Measurements from ENCODE around the gene NMNAT2.

The NMNAT2 gene

DNA sequence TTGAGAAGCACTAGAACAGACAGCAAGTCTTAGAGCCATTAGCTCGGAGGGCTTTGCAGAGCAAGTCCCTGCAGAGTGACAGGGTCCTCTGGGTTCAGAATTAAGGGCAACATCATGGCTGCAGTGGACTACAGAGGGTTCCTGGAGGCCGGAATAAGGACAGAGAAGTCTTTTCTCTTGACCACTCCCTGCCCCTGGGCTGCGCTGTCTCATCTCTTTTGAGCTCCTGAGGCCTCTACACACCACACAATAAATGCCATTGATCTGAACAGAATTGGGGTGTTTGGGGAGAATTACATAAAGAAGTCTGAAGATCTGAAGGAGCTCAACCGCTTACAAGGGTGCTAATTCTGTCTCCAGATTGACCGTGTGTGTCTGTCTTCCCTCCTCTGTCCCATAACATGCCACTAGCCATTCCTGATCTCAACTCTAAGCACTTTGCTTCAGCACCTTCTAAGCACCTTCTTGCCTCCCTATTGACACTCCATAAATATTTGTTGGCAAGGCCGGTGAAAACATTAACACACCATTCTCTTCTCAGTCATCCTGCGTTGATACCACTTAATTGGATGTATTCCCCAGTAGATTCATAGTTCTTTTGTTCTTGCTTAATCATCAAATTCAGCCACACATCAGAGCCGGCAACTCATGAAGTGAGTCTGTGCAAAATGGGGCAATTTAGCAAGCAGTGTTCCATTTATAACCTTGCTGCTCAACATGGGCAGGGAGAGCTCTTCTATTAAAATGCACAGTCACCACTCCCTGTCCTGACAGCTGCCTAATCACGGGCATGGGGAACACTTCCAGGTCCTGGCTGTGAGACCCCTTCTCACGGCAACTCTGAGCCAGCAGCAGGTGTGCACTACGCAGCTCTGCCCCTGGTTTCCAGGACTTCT lies 49.7 kb downstream of the NMNAT2 start:
- no peak for DNase-seq (ENCODE audit: low spot score)
- Mint-ChIP-seq H3K9me3 (no peaks in the 10 kb centered on the region), H3K4me1 (ENCODE audit: low read depth) (no peaks in the 10 kb centered on the region), H3K4me3 (no peak overlapping the region), H3K36me3 (ENCODE audit: low read depth) (no peaks in the 10 kb centered on the region), H3K27me3 (ENCODE audit: low read depth) (peaks cover 9% of the 10 kb centered on the region), H3K27ac (no peak overlapping the region)

DNA sequence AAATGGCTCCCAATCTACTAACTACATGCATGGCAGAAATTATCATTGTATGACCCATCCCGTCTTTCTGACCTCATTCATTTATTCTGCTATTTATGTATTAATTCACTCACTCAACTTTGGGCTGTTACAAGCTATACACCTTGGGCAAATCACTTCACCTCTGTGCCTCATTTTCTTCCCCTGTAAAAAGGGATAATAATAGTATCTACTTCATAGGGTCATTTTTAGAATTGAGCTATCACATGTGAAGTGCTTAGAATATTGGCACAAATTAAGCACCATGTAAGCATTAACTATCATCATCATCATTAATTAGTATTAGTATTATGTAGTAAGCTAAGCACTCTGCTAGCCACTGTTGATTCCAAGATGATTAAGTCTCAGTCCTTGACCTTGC lies 52.1 kb downstream of the NMNAT2 start:
- Mint-ChIP-seq H3K36me3 (ENCODE audit: low read depth) (no peaks in the 10 kb centered on the region), H3K4me1 (ENCODE audit: low read depth) (no peaks in the 10 kb centered on the region), H3K9me3 (no peaks in the 10 kb centered on the region), H3K27ac (no peak overlapping the region), H3K4me3 (no peak overlapping the region), H3K27me3 (ENCODE audit: low read depth) (peaks cover 6% of the 10 kb centered on the region)
- no peak for DNase-seq (ENCODE audit: low spot score)

DNA sequence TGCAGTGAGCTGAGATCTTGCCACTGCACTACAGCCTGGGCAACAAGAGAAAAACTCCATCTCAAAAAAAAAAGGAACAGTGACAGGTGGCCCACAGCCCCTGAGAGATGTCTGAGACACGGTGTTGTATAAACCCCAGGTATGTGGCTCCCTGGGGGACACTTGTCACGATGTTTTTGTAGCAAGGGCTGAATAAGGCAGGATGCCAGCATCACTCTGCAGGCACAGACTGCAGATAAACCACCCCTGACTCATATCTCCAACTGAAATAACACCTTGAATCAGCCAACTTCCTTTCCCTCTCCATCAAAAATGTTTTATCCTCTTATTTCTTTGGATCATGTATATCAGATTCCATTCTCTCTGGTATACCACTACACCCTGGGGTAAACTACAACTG lies 52.5 kb downstream of the NMNAT2 start:
- Mint-ChIP-seq H3K4me1 (ENCODE audit: low read depth) (no peaks in the 10 kb centered on the region), H3K27me3 (ENCODE audit: low read depth) (peaks cover 6% of the 10 kb centered on the region), H3K36me3 (ENCODE audit: low read depth) (no peaks in the 10 kb centered on the region), H3K9me3 (no peaks in the 10 kb centered on the region), H3K4me3 (no peak overlapping the region), H3K27ac (no peak overlapping the region)
- DNase-seq (ENCODE audit: low spot score), result no peak

DNA sequence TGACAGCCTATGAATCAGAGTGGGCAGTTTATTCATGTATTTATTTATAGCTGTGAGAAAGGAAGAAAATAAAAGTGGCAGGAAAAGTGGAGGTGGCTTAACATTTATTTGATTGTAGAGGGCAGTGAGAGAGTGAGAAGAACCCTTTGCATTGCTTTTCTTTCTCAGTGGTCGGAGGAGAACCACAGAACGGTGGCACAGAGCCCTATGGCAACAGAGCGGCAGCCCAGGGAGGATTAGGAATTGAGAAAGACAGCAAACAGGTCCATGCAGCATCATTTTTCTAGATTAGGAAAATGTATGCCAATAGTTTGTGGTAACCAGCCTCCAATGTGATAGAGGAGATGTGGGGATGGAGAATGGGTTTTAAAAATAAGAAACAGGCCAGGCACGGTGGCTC lies 53.1 kb downstream of the NMNAT2 start:
- Mint-ChIP-seq H3K4me3 (no peak overlapping the region), H3K27ac (no peak overlapping the region), H3K4me1 (ENCODE audit: low read depth) (no peaks in the 10 kb centered on the region), H3K27me3 (ENCODE audit: low read depth) (peaks cover 10% of the 10 kb centered on the region), H3K9me3 (no peaks in the 10 kb centered on the region), H3K36me3 (ENCODE audit: low read depth) (no peaks in the 10 kb centered on the region)
- no peak for DNase-seq (ENCODE audit: low spot score)

DNA sequence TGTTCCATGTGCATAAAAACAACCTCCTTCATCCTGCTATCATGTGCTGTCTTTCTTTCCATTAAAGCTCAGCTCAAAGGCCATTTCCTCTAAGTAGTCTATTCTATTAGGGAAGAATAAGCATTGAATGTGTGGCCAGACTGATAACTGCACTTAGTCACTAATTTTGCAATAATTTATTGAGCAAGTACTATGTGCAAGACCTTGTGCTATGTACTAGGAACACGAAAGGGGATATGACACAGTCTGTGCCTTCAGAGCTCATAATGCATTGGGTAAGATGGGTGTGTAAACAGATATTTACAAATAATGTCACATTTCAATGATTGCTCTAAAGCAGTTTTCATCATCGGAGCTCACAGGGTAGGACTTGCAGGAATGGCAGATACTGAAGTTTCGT lies 54.2 kb downstream of the NMNAT2 start:
- H3K4me3 Mint-ChIP-seq, result no peak overlapping the region
- no peaks in the 10 kb centered on the region for H3K9me3 Mint-ChIP-seq
- no peaks in the 10 kb centered on the region for H3K4me1 Mint-ChIP-seq (ENCODE audit: low read depth)
- no peak overlapping the region for H3K27ac Mint-ChIP-seq
- no peaks in the 10 kb centered on the region for H3K36me3 Mint-ChIP-seq (ENCODE audit: low read depth)
- H3K27me3 Mint-ChIP-seq (ENCODE audit: low read depth), result peaks cover 8% of the 10 kb centered on the region
- DNase-seq (ENCODE audit: low spot score), result no peak

DNA sequence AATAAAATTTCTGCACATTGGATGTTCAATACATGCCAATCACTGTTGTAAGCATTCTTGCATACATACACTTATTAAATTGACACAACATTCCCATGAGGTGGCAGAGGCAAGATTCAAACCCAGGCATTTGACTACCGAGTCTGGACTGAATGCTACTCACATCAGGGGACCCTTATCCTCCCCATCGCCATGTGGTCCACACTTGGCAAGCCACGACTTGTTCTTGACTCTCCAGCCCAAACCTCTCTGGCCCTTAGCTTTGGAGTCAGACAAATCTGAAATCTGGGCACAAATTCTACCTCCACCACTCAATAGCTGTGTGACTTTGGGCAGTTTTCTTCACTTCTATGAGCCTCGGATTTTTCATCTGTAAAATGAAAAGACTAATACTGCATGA lies 57.1 kb downstream of the NMNAT2 start:
- Mint-ChIP-seq H3K4me1 (ENCODE audit: low read depth) (no peaks in the 10 kb centered on the region), H3K4me3 (no peak overlapping the region), H3K36me3 (ENCODE audit: low read depth) (no peaks in the 10 kb centered on the region), H3K27ac (no peak overlapping the region), H3K27me3 (ENCODE audit: low read depth) (peaks cover 5% of the 10 kb centered on the region), H3K9me3 (no peaks in the 10 kb centered on the region)
- DNase-seq (ENCODE audit: low spot score), result no peak

DNA sequence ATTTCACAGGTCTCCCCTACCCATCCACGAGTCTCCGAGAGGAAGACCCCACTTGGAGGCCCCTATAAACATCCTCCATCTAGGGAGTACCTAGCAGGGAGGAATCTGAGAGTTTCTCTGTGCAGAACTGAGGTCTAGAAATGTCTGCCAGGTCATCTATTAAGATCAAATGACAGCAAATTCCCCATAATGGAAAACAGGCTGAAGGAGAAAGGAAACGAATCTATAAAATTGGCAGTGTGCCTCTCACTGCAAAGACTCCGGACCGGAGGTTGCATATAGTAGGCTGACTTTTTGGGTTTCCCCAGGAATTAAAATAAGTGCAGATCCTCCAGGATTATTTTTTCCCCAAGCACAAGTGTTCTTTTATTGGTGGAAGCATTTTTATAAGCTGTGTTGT lies 57.7 kb downstream of the NMNAT2 start:
- peaks cover 5% of the 10 kb centered on the region for H3K27me3 Mint-ChIP-seq (ENCODE audit: low read depth)
- no peaks in the 10 kb centered on the region for H3K4me1 Mint-ChIP-seq (ENCODE audit: low read depth)
- no peaks in the 10 kb centered on the region for H3K36me3 Mint-ChIP-seq (ENCODE audit: low read depth)
- no peak overlapping the region for H3K4me3 Mint-ChIP-seq
- no peaks in the 10 kb centered on the region for H3K9me3 Mint-ChIP-seq
- no peak for DNase-seq (ENCODE audit: low spot score)
- H3K27ac Mint-ChIP-seq, result no peak overlapping the region

DNA sequence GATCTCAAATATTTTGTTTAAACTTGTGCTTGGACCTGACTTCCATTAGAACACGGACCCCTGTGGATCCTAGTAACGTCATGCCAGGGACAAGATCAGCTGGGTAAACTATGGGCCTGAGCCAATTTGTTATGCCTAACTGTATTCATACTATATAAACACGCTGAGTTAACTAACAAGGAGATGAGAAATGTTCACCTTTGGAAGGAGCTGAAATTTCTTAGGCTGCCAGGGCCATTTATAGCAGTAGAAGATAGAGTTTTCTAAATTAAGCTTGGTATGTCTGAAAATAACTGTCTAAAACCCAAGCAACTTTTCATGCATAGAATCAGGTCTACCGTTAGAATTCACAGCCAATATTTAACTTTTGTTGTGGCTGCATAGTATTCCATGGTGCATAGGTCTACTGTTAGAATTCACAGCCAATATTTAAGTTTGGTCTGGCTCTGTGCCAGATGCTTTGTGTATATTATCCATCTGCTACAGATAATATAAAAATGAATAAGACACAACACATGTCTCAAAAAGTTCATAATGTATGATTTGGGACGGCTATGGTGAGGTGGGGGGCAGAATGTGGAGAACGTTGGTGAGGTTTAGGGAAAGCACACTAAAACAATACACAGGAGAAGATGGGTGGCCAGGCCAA lies 61.5 kb downstream of the NMNAT2 start:
- Mint-ChIP-seq H3K9me3 (no peaks in the 10 kb centered on the region), H3K4me3 (no peak overlapping the region), H3K36me3 (ENCODE audit: low read depth) (no peaks in the 10 kb centered on the region), H3K27me3 (ENCODE audit: low read depth) (peaks cover 3% of the 10 kb centered on the region), H3K4me1 (ENCODE audit: low read depth) (no peaks in the 10 kb centered on the region), H3K27ac (no peak overlapping the region)
- DNase-seq (ENCODE audit: low spot score), result no peak

DNA sequence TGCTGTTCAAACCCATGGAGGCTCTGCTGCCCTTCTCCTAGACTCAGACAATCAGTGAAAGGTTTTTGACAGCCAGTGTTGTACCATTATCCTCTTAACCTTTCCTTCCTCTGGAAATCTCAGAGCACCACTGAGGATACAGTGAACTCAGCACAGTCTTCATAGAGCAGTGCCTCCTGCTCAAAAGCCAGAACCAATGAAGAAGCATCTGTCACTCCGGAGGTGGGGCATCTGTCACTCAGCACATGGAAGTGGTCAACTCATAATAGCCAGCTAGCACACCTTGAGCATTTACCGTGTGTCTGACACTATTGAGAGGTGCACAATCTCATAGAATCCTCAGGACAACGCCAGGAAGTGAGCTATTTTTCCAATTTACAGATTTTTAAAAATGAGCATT lies 62.4 kb downstream of the NMNAT2 start:
- DNase-seq (ENCODE audit: low spot score), result no peak
- H3K4me3 Mint-ChIP-seq, result no peak overlapping the region
- no peaks in the 10 kb centered on the region for H3K36me3 Mint-ChIP-seq (ENCODE audit: low read depth)
- no peaks in the 10 kb centered on the region for H3K4me1 Mint-ChIP-seq (ENCODE audit: low read depth)
- H3K9me3 Mint-ChIP-seq, result no peaks in the 10 kb centered on the region
- H3K27me3 Mint-ChIP-seq (ENCODE audit: low read depth), result peaks cover 3% of the 10 kb centered on the region
- H3K27ac Mint-ChIP-seq, result no peak overlapping the region

DNA sequence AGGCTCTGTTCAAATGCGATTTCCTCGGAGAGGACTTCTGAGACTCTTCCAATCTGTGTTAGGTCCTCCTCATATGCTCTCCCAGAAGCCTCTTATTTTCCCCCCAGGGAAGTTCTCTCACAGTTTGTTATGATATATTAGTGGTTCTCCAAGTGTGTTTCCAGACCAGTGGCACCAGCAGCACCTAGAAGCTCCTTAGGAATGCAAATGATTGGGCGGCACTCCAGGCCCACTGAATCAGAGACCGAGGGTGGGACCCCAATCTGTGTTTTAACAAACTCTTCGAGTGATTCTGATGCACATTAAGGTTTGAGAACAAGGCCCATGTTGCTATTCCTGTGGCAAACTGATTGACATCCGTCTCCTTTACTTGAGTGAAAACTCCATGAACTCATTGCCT lies 63.0 kb downstream of the NMNAT2 start:
- H3K36me3 Mint-ChIP-seq (ENCODE audit: low read depth), result no peaks in the 10 kb centered on the region
- no peak overlapping the region for H3K4me3 Mint-ChIP-seq
- H3K4me1 Mint-ChIP-seq (ENCODE audit: low read depth), result no peaks in the 10 kb centered on the region
- no peak overlapping the region for H3K27ac Mint-ChIP-seq
- no peak for DNase-seq (ENCODE audit: low spot score)
- peaks cover under 1% of the 10 kb centered on the region for H3K27me3 Mint-ChIP-seq (ENCODE audit: low read depth)
- H3K9me3 Mint-ChIP-seq, result no peaks in the 10 kb centered on the region

DNA sequence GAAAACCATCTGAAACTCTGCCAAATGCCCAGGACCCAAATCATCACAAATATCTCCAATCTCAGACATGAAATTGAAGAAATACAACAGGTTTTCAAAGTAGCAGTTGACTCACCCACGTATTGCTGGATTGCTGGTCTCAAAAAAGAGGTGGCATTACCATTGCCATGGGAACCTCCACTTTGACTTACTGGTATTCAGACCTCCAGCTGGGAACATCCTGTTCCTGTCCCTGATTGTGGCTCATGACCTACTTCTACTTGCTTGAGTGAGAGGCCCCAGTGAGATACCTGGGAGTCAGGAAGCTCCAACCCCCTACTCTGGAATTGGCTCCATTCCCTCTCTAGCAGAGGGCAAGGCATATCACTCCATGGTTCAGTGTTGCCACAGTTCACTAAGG lies 64.6 kb downstream of the NMNAT2 start:
- H3K4me3 Mint-ChIP-seq, result no peak overlapping the region
- H3K4me1 Mint-ChIP-seq (ENCODE audit: low read depth), result no peaks in the 10 kb centered on the region
- no peak overlapping the region for H3K27ac Mint-ChIP-seq
- H3K27me3 Mint-ChIP-seq (ENCODE audit: low read depth), result peaks cover 5% of the 10 kb centered on the region
- H3K36me3 Mint-ChIP-seq (ENCODE audit: low read depth), result no peaks in the 10 kb centered on the region
- H3K9me3 Mint-ChIP-seq, result no peaks in the 10 kb centered on the region
- no peak for DNase-seq (ENCODE audit: low spot score)

DNA sequence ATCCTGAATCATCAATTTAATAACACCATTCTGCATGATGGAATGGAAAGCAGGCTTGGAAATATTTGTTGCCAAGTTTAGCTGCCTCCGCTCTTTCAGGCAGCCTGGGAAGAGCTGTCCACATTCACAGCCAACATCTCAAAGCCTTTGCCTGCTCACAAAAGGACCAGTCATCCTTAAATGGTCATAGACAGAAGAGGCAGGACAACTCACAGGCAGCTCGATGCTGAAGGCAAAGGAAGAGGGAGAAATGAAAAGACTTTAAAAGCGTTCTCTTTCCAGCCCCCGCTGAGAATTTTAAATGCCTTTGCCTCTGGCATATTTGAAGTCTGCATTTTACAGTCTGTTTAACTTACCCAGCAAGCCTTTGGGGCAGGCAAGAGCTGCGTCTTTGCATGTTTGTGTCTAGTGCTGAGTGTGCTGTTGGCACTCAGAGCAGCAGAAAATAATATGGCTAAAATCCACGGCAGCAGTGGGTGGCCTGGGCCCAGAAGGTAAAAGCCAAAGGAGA lies 68.9 kb downstream of the NMNAT2 start:
- DNase-seq (ENCODE audit: low spot score), result no peak
- Mint-ChIP-seq H3K4me3 (no peak overlapping the region), H3K36me3 (ENCODE audit: low read depth) (no peaks in the 10 kb centered on the region), H3K4me1 (ENCODE audit: low read depth) (no peaks in the 10 kb centered on the region), H3K27me3 (ENCODE audit: low read depth) (peaks cover 11% of the 10 kb centered on the region), H3K27ac (no peak overlapping the region), H3K9me3 (no peaks in the 10 kb centered on the region)

DNA sequence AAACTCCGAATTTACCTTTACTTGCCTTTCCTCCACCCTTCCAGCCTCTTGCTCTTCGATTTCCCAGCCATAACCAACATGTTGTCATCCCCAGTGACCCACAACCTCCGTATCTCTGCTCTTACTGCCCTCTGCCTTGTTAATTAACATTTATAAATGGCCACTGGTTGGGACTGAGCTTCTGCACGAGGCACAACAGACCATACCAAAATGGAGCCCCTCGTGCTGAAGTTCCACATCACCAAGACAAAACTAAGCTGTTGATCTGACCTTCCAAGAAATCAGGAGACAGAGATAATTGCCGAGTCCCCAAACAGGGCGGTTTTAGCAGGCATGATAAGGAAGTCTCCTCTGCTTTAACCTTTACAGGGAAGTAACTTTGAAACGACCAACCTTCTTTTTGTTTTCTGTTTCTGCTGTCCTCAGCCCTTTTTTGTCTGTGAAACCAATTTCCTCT lies 71.9 kb downstream of the NMNAT2 start:
- H3K36me3 Mint-ChIP-seq (ENCODE audit: low read depth), result no peaks in the 10 kb centered on the region
- no peak overlapping the region for H3K27ac Mint-ChIP-seq
- no peaks in the 10 kb centered on the region for H3K4me1 Mint-ChIP-seq (ENCODE audit: low read depth)
- DNase-seq (ENCODE audit: low spot score), result no peak
- H3K9me3 Mint-ChIP-seq, result no peaks in the 10 kb centered on the region
- peaks cover 11% of the 10 kb centered on the region for H3K27me3 Mint-ChIP-seq (ENCODE audit: low read depth)
- no peak overlapping the region for H3K4me3 Mint-ChIP-seq

DNA sequence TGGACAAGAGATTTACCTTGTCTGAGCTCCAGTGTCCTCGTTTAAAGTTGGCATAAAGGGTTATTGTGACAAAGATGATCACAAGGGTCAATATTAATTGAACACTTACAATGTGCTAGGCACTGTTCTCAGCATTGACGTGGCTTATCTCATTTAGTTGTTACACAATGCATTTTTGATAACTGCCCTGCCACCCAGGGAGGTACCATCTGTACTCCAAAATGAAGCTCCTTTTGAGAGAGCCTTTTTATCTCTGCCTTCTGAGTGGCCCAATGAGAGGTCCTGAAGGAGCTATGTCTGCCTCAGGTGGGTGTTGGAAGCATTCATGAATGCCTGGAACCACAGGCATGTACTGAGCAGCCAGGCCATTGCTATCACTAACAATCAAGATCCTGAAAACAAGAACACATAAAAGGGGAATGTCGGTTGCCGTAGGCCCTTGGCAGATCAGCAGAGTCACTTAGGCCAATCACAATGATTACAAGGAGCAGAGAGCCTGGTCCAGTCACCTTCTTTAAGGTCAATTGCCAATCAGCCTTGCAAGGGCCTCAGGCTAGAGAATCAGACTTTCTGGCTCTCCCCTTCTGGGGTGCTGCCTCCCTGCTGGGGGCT lies 78.5 kb downstream of the NMNAT2 start:
- no peak for DNase-seq (ENCODE audit: low spot score)
- no peak overlapping the region for H3K4me3 Mint-ChIP-seq
- no peaks in the 10 kb centered on the region for H3K36me3 Mint-ChIP-seq (ENCODE audit: low read depth)
- no peaks in the 10 kb centered on the region for H3K9me3 Mint-ChIP-seq
- H3K4me1 Mint-ChIP-seq (ENCODE audit: low read depth), result no peaks in the 10 kb centered on the region
- peaks cover 9% of the 10 kb centered on the region for H3K27me3 Mint-ChIP-seq (ENCODE audit: low read depth)
- H3K27ac Mint-ChIP-seq, result no peak overlapping the region
